Right atrium auricular region (tissue), 2 donors: ENCODE data around the gene ZDHHC9. TPM values are rescaled to one million over a fixed set of nuclear protein-coding genes. Genes with fewer than 3 reads are reported as not detected.

Experiments
- DNase-seq: peaks from one replicate; pipeline ENCODE4 v3.0.0-alpha.2; 2019; ENCODE audit warnings: low spot score
- H3K27ac ChIP-seq, 2 donors: fragments of 200-600 bp; sonication (generic); 1 replicate in 1 of 2; 2 replicates in 1 of 2; pipeline ENCODE4 v1.5.1; 2016 to 2019
- H3K27me3 ChIP-seq, 2 donors: fragments of 200-600 bp; sonication (generic); one replicate each; pipeline versions ENCODE4 v1.5.1 to v1.6.0; 2017 to 2019
- H3K36me3 ChIP-seq: fragments of 200-600 bp; sonication (generic); one replicate; pipeline ENCODE4 v1.5.1; 2016
- H3K4me1 ChIP-seq, 2 donors: fragments of 200-600 bp; sonication (generic); one replicate each; pipeline versions ENCODE4 v1.5.1 to v1.6.0; 2017 to 2019
- H3K4me3 ChIP-seq, 2 donors: fragments of 200-600 bp; sonication (generic); 1 replicate in 1 of 2; 2 replicates in 1 of 2; pipeline ENCODE4 v1.5.1; 2017 to 2019; ENCODE audit warnings: mild to moderate bottlenecking in 1 of 2, moderate library complexity in 1 of 2
- H3K9me3 ChIP-seq, 2 donors: fragments of 200-600 bp; sonication (generic); one replicate each; pipeline ENCODE4 v1.5.1; 2019
- total RNA-seq, 2 donors: library from RNA; depleted of rRNA; stranded (reverse); fragments of >200 nt; gene quantifications; one replicate each; pipeline ENCODE4 v1.1.0, GENCODE V29; 2016
- TF ChIP-seq, protein P1 (sequence below), 2 donors: fragments of 200-600 bp; sonication (generic); IDR thresholded peaks; one replicate each; pipeline ENCODE4 v1.5.1; 2019; ENCODE audit warnings: antibody characterized with exemption in 2 of 2

ZDHHC9 gene
- total RNA-seq, 2 donors from 2014 or later: 10.6 to 11.4 TPM

DNA sequence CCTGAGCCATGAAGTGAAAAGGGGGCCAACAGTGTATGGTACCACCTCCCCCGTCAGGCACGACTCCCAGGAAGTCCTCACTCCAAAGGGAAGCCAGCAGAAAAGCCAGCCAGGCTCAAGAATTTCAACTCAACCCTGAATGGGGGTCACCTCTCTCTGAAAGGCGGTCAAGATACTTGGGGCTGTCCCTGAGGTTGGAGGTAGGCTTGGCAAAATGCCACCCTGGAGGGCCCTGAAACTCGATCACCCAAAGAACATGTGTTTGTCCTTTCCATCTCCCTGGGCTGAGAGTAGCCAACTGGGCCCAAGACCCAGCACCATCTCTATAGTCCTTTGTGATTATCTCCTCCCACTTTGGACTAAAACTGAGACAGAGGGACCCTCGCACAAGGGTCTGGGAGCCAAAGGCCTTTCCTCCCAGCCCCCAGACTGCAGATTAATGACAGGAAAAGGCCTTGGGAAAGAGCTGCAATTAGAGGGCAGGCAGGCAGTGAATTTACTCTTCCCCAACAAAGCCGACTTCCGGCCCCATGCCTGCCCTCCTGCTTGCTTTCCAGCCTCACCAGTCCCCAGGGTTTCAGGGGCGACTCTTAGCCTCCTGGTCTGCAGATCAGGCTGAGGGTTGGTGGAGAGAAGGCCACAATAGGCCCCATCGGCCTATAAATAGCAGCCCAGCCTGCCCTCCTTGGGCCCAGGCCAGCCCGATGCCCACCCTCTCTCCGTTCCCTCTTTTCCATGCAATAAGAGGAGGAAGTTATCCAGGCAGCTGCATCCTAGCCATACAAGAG, 58.3 kb downstream of the ZDHHC9 start:
- Histone ChIP-seq H3K36me3 (no peaks in the 10 kb centered on the region), H3K4me1 (no peaks in the 10 kb centered on the region), H3K27ac (no peak overlapping the region), H3K27me3 (no peaks in the 10 kb centered on the region), H3K9me3 (no peaks in the 10 kb centered on the region), H3K4me3 (no peak overlapping the region)
- DNase-seq: no peak
- TF ChIP-seq, protein P1, sequence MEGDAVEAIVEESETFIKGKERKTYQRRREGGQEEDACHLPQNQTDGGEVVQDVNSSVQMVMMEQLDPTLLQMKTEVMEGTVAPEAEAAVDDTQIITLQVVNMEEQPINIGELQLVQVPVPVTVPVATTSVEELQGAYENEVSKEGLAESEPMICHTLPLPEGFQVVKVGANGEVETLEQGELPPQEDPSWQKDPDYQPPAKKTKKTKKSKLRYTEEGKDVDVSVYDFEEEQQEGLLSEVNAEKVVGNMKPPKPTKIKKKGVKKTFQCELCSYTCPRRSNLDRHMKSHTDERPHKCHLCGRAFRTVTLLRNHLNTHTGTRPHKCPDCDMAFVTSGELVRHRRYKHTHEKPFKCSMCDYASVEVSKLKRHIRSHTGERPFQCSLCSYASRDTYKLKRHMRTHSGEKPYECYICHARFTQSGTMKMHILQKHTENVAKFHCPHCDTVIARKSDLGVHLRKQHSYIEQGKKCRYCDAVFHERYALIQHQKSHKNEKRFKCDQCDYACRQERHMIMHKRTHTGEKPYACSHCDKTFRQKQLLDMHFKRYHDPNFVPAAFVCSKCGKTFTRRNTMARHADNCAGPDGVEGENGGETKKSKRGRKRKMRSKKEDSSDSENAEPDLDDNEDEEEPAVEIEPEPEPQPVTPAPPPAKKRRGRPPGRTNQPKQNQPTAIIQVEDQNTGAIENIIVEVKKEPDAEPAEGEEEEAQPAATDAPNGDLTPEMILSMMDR (IDR thresholded peaks at IDR 0.05): no peak

DNA sequence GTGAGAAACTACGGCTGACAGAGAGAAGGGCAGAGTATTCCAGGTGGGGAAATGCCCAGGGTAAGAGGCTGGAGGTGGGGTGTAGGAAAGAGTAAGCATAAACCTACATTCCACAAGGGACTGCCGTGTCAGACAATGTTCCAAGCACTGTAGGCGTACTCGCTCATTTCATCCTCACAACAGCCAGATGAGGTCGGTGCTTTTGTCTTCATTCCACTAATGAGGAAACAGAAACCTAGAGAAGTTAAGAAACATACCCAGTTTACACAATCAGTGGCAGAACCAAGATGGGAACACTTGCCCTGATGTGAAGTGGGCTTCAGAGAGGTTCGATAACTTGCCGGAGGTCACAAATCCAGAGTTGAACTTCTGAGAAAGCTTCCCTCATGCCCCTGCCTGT, 59.3 kb downstream of the ZDHHC9 start:
- H3K4me3 ChIP-seq: no peak overlapping the region

GRCh38 chrX:129783291-129783713, 60.4 kb downstream of the ZDHHC9 start:
- Histone ChIP-seq H3K36me3 (no peaks in the 10 kb centered on the region), H3K4me3 (no peak overlapping the region), H3K27ac (no peak overlapping the region), H3K9me3 (no peaks in the 10 kb centered on the region), H3K4me1 (no peaks in the 10 kb centered on the region), H3K27me3 (no peaks in the 10 kb centered on the region)
- DNase-seq: no peak
- TF ChIP-seq, protein P1 (IDR thresholded peaks at IDR 0.05): no peak

More for the DNA sequence above, 59.3 kb downstream of the ZDHHC9 start:
- H3K27me3 ChIP-seq: no peaks in the 10 kb centered on the region
- no peaks in the 10 kb centered on the region for H3K9me3 ChIP-seq
- H3K4me1 ChIP-seq: no peaks in the 10 kb centered on the region
- H3K27ac ChIP-seq: no peak overlapping the region
- TF ChIP-seq, protein P1 (IDR thresholded peaks at IDR 0.05): no peak
- no peak for DNase-seq
- H3K36me3 ChIP-seq: no peaks in the 10 kb centered on the region

DNA sequence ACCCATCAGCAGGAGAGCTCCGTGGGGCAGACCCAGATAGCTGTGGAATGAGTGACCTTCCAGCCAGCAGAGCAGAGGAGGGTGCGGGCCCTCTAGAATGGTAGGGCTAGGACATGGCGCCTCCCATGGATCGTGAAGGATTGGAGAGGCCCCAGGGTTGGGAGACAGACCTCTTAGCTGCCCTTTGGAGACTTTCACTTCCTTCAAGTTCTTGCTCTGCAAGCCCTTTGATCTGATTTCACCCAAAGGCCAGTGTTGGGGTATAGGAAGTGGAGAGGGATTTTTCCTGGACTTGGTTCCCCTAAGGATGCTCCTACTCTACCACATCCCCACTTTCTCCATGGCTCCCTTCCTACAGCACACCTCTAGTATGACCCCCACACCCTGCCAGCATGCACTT, 61.0 kb downstream of the ZDHHC9 start:
- Histone ChIP-seq H3K4me1 (no peaks in the 10 kb centered on the region), H3K36me3 (no peaks in the 10 kb centered on the region), H3K27ac (no peak overlapping the region), H3K27me3 (no peaks in the 10 kb centered on the region), H3K9me3 (no peaks in the 10 kb centered on the region), H3K4me3 (no peak overlapping the region)
- DNase-seq: no peak
- TF ChIP-seq, protein P1 (IDR thresholded peaks at IDR 0.05): no peak

DNA sequence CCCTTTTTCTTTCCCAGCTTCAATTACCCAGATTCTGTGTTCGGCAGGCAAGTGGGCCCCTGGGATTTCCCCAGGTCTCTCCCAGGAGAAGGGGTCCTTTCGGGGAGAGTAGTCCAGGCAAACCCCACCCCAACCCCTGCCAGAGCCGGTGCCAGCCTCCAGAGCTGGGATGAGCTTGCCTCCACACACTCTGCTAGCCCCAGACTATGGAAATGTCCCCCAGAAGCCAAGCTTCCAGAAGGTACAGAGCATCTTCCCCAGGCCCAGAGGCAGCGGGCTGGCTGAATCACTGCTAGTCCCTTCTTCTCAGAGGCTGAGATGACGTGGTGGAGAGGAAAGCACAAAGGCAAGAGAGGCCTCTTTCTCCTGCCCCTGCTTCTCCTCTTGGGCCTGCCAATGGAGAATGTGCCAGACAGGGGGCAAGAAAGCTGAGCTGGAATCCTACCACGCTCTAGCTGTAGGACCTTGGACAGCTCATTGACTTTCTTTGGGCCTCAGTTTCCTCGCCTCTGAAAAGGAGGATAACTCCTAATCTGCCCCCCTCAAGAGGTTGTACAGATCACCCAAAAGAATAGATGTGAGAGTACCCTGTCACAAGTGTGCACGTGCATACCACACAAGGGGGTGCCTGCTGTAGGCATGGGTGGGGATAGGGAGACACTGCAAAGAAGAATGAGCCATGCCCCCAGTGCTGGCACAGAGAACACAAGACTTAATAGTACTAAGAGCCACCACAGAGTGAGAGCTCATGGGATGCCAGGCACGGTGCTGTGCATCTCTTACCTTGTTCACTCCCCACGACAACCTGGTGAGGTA, 61.8 kb downstream of the ZDHHC9 start:
- no peak overlapping the region for H3K27ac ChIP-seq
- no peaks in the 10 kb centered on the region for H3K4me1 ChIP-seq
- H3K36me3 ChIP-seq: no peaks in the 10 kb centered on the region
- TF ChIP-seq, protein P1 (IDR thresholded peaks at IDR 0.05): no peak
- no peak overlapping the region for H3K4me3 ChIP-seq
- H3K27me3 ChIP-seq: no peaks in the 10 kb centered on the region
- DNase-seq: no peak
- H3K9me3 ChIP-seq: no peaks in the 10 kb centered on the region
